ENCODE data around the gene TMPO.

GRCh38 chr12:98578392-98578791 is 63.0 kb downstream of the TMPO start:
- no peak for TF ChIP-seq CTCF (IDR thresholded peaks at IDR 0.05)
- TF ChIP-seq POLR2A (IDR thresholded peaks at IDR 0.05): no peak
- TF ChIP-seq EP300 (IDR thresholded peaks at IDR 0.05): no peak
